Measurements from ENCODE around the gene WDTC1. TPM values are rescaled to one million over a fixed set of nuclear protein-coding genes. Genes with fewer than 3 reads are reported as not detected.
A peak's percentile ranks its signal among the peaks of the same experiment; 100 is the strongest.

The WDTC1 gene
- total RNA-seq, 4 donors from 2014 or later, result 14.9 to 31.5 (median 26.8) TPM

DNA sequence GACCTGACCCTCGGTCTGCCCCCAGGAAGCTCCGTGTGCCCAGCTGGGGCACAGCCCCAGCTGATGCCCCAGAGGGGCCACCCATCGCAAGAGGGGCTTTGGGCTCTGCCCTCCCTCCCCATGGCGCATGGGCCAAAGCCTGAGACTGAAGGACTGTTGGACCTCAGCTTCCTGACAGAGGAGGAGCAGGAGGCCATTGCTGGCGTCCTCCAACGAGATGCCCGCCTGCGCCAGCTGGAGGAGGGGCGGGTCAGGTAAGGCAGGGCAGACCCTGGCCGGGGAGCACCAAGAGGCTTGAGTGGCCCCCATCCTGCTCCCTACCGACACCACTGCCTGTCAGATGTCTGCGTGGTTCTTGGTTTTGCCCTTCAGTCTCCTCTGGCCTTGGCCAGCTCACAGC, 110.8 kb downstream of the WDTC1 start:
- intact Hi-C loops (cut with DNase I), result no loop called here
- Histone ChIP-seq H3K9me3 (no peaks in the 10 kb centered on the region), H3K4me1 (peaks cover 31 to 88% (median 33%) of the 10 kb centered on the region in 3 donors), H3K27me3 (peaks cover 0 to 5% (median 0%) of the 10 kb centered on the region in 4 donors), H3K27ac (peak overlapping the region in 1 of 4 donors; percentile 98), H3K4me3 (no peak overlapping the region), H3K36me3 (peaks cover 0 to 26% (median 0%) of the 10 kb centered on the region in 3 donors)
- WGBS, 2 donors, result 68 to 87% methylated on average over 2 to 3 of the region's 12 CpGs
- no peak for TF ChIP-seq POLR2A (IDR thresholded peaks at IDR 0.05)
- TF ChIP-seq, protein P1, sequence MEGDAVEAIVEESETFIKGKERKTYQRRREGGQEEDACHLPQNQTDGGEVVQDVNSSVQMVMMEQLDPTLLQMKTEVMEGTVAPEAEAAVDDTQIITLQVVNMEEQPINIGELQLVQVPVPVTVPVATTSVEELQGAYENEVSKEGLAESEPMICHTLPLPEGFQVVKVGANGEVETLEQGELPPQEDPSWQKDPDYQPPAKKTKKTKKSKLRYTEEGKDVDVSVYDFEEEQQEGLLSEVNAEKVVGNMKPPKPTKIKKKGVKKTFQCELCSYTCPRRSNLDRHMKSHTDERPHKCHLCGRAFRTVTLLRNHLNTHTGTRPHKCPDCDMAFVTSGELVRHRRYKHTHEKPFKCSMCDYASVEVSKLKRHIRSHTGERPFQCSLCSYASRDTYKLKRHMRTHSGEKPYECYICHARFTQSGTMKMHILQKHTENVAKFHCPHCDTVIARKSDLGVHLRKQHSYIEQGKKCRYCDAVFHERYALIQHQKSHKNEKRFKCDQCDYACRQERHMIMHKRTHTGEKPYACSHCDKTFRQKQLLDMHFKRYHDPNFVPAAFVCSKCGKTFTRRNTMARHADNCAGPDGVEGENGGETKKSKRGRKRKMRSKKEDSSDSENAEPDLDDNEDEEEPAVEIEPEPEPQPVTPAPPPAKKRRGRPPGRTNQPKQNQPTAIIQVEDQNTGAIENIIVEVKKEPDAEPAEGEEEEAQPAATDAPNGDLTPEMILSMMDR (IDR thresholded peaks at IDR 0.05), result no peak
- DNase-seq, result no peak

DNA sequence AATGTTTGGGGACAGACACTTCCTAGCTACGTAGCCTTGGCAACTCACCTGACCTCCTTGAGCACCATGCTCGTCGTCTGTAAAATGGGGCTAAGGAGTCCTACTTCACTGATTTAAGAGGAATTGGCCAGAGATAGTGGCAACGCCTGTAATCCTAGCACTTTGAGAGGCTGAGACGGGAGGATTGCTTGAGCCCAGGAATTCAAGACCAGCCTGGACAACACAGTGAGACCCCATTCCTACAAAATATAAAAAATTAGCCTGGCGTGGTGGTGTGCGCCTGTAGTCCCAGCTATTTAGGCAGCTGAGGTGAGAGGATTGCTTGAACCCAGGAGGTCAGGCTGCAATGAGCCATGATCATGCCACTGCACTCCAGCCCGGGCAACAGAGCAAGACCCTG, 111.9 kb downstream of the WDTC1 start:
- DNase-seq, result no peak
- intact Hi-C loops (cut with DNase I), result no loop called here
- TF ChIP-seq, protein P1 (IDR thresholded peaks at IDR 0.05), result no peak
- no peak for TF ChIP-seq POLR2A (IDR thresholded peaks at IDR 0.05)
- peak overlapping the region in 2 of 4 donors; percentile 74 to 98 for H3K27ac ChIP-seq
- no peak overlapping the region for H3K4me3 ChIP-seq
- peaks cover 0 to 37% (median 0%) of the 10 kb centered on the region in 3 donors for H3K36me3 ChIP-seq
- no peaks in the 10 kb centered on the region for H3K9me3 ChIP-seq
- 93 to 96% methylated on average over 5 to 6 of the region's 8 CpGs for WGBS, 2 donors
- H3K27me3 ChIP-seq, result peaks cover 0 to 5% (median 0%) of the 10 kb centered on the region in 4 donors
- peaks cover 34 to 88% (median 38%) of the 10 kb centered on the region in 3 donors for H3K4me1 ChIP-seq

DNA sequence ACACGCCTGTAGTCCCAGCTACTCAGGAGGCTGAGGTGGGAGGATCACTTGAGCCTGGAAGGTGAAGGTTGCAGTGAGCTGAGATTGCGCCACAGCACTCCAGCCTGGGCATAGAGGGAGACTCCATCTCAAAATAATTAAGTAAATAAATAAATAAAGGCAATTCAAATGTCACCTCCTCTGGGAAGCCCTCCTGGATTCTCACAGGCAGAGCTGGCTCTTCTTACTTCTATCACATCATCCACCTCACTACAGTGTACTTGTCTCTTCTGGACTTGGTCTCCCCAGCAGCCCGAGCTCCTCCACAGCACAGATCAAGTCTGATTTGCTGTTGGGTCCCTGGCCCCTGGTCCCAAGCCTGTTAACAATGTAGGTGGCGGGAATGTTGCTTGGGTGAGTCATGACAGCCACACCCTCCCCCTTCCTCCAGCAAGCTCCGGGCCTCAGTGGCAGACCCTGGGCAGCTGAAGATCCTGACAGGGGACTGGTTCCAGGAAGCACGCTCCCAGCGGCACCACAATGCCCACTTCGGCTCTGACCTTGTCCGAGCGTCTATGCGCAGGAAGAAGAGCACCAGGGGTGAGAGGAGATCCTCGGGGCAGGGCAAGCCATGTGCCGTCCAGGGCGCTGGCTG, 112.7 kb downstream of the WDTC1 start:
- Histone ChIP-seq H3K36me3 (peaks cover 0 to 38% (median 0%) of the 10 kb centered on the region in 3 donors), H3K4me3 (no peak overlapping the region), H3K4me1 (peaks cover 31 to 88% (median 36%) of the 10 kb centered on the region in 3 donors), H3K9me3 (no peaks in the 10 kb centered on the region), H3K27me3 (peaks cover 0 to 5% (median 0%) of the 10 kb centered on the region in 4 donors), H3K27ac (peak overlapping the region; percentile 49 to 98 (median 78))
- WGBS, 2 donors, result 65 to 91% methylated on average over 6 to 7 of the region's 14 CpGs
- DNase-seq, result no peak
- no peak for TF ChIP-seq POLR2A (IDR thresholded peaks at IDR 0.05)
- TF ChIP-seq, protein P1 (IDR thresholded peaks at IDR 0.05), result no peak
- intact Hi-C loops (cut with DNase I), result no loop called here

DNA sequence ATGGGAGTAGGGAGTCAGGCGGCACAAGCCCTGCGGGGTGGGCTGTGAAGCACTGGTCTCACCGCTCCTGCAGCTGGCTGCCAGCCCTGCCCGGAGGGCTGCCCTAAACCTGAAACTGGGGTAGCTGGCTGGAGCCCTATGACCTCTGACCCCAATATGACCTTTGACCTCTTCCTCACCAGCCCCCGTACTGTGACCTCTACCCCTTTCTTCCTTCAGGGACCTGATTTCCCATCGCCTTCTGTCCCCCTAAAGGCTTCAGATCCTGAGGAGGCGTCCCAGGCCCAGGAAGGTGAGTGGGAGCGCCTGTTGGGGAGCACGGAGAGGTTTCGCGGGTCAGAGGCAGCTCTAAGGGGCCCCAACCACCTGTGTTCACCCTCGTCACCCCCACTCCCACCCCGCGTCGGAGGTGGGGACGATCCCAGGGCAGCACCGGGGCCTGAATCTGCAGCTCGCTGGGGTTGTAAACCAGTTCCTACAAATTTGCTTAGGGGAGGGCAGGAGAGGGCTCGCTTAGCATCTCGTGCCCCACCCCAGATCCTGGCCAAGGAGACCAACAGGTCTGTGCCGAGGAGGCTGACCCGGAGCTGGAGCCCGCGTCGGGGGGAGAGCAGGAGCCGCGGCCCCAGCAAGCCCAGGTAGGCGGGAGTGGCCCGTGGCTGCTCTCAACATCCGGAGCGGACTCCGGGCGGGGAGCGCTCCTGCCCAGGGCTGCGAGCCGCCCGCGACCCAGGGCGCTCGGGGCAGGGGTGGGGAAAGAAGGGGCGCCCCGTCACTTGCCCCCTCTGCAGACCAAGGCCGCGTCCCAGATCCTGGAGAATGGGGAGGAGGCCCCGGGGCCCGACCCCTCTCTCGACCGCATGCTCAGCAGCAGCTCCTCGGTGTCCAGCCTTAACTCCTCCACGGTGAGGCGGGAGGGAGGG, 114.7 kb downstream of the WDTC1 start:
- Histone ChIP-seq H3K4me3 (peak overlapping the region; percentile 19 to 66 (median 42)), H3K4me1 (peaks cover 28 to 80% (median 36%) of the 10 kb centered on the region in 3 donors), H3K36me3 (peaks cover 0 to 58% (median 6%) of the 10 kb centered on the region in 3 donors), H3K27ac (peak overlapping the region; percentile 74 to 98 (median 80)), H3K9me3 (no peaks in the 10 kb centered on the region), H3K27me3 (peaks cover 0 to 5% (median 0%) of the 10 kb centered on the region in 4 donors)
- WGBS, 2 donors, result 33 to 57% methylated on average over 5 of the region's 51 CpGs
- no peak for TF ChIP-seq POLR2A (IDR thresholded peaks at IDR 0.05)
- TF ChIP-seq, protein P1 (IDR thresholded peaks at IDR 0.05), result peak in 1 of 6 experiments; percentile 4
- no peak for DNase-seq
- intact Hi-C loops (cut with DNase I), result no loop called here
